Activated naive CD4-positive, alpha-beta T cell treated with anti-CD3 and anti-CD28 coated beads, Interleukin-2, amount 50 U/mL, for 24 hours (primary cell): ENCODE measurements around the gene ICA1L.

Experiments
- H3K27ac Mint-ChIP-seq: one replicate; pipeline ENCODE4 v1.8.0; 2021; ENCODE audit warnings: mild to moderate bottlenecking, mixed read lengths
- H3K27me3 Mint-ChIP-seq: one replicate; pipeline ENCODE4 v1.8.0; 2021; ENCODE audit warnings: mixed read lengths
- H3K36me3 Mint-ChIP-seq: one replicate; pipeline ENCODE4 v1.8.0; 2021; ENCODE audit warnings: mixed read lengths
- H3K4me1 Mint-ChIP-seq: one replicate; pipeline ENCODE4 v1.8.0; 2021; ENCODE audit warnings: mixed read lengths
- H3K4me3 Mint-ChIP-seq: one replicate; pipeline ENCODE4 v1.8.0; 2021; ENCODE audit warnings: mild to moderate bottlenecking, mixed read lengths
- H3K9me3 Mint-ChIP-seq: one replicate; pipeline ENCODE4 v1.8.0; 2021; ENCODE audit warnings: mixed read lengths

The ICA1L gene

GRCh38 chr2:202771741-202772460, 99.7 kb downstream of the ICA1L start:
- Mint-ChIP-seq H3K27ac (no peak overlapping the region), H3K36me3 (peaks cover 21% of the 10 kb centered on the region), H3K4me1 (peaks cover 16% of the 10 kb centered on the region), H3K27me3 (no peaks in the 10 kb centered on the region), H3K9me3 (no peaks in the 10 kb centered on the region), H3K4me3 (no peak overlapping the region)

- Mint-ChIP-seq H3K27me3 (no peaks in the 10 kb centered on the region), H3K4me1 (peaks cover 16% of the 10 kb centered on the region), H3K4me3 (no peak overlapping the region), H3K36me3 (peaks cover 21% of the 10 kb centered on the region), H3K27ac (no peak overlapping the region), H3K9me3 (no peaks in the 10 kb centered on the region)
These were observed 100.2 kb downstream of the ICA1L start for GRCh38 chr2:202771336-202771735.

GRCh38 chr2:202769201-202769600, 102.4 kb downstream of the ICA1L start:
- Mint-ChIP-seq H3K27ac (no peak overlapping the region), H3K4me3 (no peak overlapping the region), H3K4me1 (peaks cover 30% of the 10 kb centered on the region), H3K36me3 (peaks cover 17% of the 10 kb centered on the region), H3K27me3 (no peaks in the 10 kb centered on the region), H3K9me3 (no peaks in the 10 kb centered on the region)

GRCh38 chr2:202768273-202768672, 103.3 kb downstream of the ICA1L start:
- no peaks in the 10 kb centered on the region for H3K27me3 Mint-ChIP-seq
- no peaks in the 10 kb centered on the region for H3K9me3 Mint-ChIP-seq
- H3K4me3 Mint-ChIP-seq: no peak overlapping the region
- peaks cover 40% of the 10 kb centered on the region for H3K4me1 Mint-ChIP-seq
- H3K36me3 Mint-ChIP-seq: peaks cover 20% of the 10 kb centered on the region
- peak overlapping the region; percentile 48 for H3K27ac Mint-ChIP-seq

- H3K4me3 Mint-ChIP-seq: no peak overlapping the region
- H3K27me3 Mint-ChIP-seq: no peaks in the 10 kb centered on the region
- peaks cover 66% of the 10 kb centered on the region for H3K4me1 Mint-ChIP-seq
- peak overlapping the region; percentile 14 for H3K27ac Mint-ChIP-seq
- no peaks in the 10 kb centered on the region for H3K9me3 Mint-ChIP-seq
- H3K36me3 Mint-ChIP-seq: peaks cover 19% of the 10 kb centered on the region
These were observed 106.1 kb downstream of the ICA1L start for GRCh38 chr2:202765436-202765835.

GRCh38 chr2:202764991-202765390, 106.6 kb downstream of the ICA1L start:
- Mint-ChIP-seq H3K4me1 (peaks cover 68% of the 10 kb centered on the region), H3K4me3 (no peak overlapping the region), H3K27ac (peak overlapping the region; percentile 92), H3K9me3 (no peaks in the 10 kb centered on the region), H3K27me3 (no peaks in the 10 kb centered on the region), H3K36me3 (peaks cover 20% of the 10 kb centered on the region)

- Mint-ChIP-seq H3K27me3 (no peaks in the 10 kb centered on the region), H3K4me3 (peak overlapping the region; percentile 62), H3K9me3 (no peaks in the 10 kb centered on the region), H3K36me3 (peaks cover 17% of the 10 kb centered on the region), H3K27ac (peak overlapping the region; percentile 94), H3K4me1 (peaks cover 64% of the 10 kb centered on the region)
These were observed 107.7 kb downstream of the ICA1L start for GRCh38 chr2:202763916-202764315.

GRCh38 chr2:202762556-202762955, 109.0 kb downstream of the ICA1L start:
- Mint-ChIP-seq H3K4me1 (peaks cover 55% of the 10 kb centered on the region), H3K9me3 (no peaks in the 10 kb centered on the region), H3K27me3 (no peaks in the 10 kb centered on the region), H3K27ac (peak overlapping the region; percentile 94), H3K36me3 (peaks cover 17% of the 10 kb centered on the region), H3K4me3 (peak overlapping the region; percentile 58)

- Mint-ChIP-seq H3K27ac (peak overlapping the region; percentile 96), H3K27me3 (no peaks in the 10 kb centered on the region), H3K4me1 (peaks cover 55% of the 10 kb centered on the region), H3K9me3 (no peaks in the 10 kb centered on the region), H3K4me3 (no peak overlapping the region), H3K36me3 (peaks cover 14% of the 10 kb centered on the region)
These were observed 110.7 kb downstream of the ICA1L start for GRCh38 chr2:202760848-202761247.

- Mint-ChIP-seq H3K4me3 (no peak overlapping the region), H3K36me3 (peaks cover 12% of the 10 kb centered on the region), H3K4me1 (peaks cover 50% of the 10 kb centered on the region), H3K9me3 (no peaks in the 10 kb centered on the region), H3K27ac (no peak overlapping the region), H3K27me3 (no peaks in the 10 kb centered on the region)
These were observed 113.0 kb downstream of the ICA1L start for GRCh38 chr2:202758604-202759003.

- H3K4me3 Mint-ChIP-seq: no peak overlapping the region
- H3K9me3 Mint-ChIP-seq: no peaks in the 10 kb centered on the region
- peaks cover 50% of the 10 kb centered on the region for H3K4me1 Mint-ChIP-seq
- peaks cover 17% of the 10 kb centered on the region for H3K36me3 Mint-ChIP-seq
- no peaks in the 10 kb centered on the region for H3K27me3 Mint-ChIP-seq
- no peak overlapping the region for H3K27ac Mint-ChIP-seq
These were observed 113.4 kb downstream of the ICA1L start for GRCh38 chr2:202758128-202758527.

- Mint-ChIP-seq H3K27me3 (no peaks in the 10 kb centered on the region), H3K27ac (peak overlapping the region; percentile 17), H3K36me3 (peaks cover 17% of the 10 kb centered on the region), H3K4me3 (no peak overlapping the region), H3K9me3 (no peaks in the 10 kb centered on the region), H3K4me1 (peaks cover 50% of the 10 kb centered on the region)
These were observed 114.2 kb downstream of the ICA1L start for GRCh38 chr2:202757339-202757738.

- peaks cover 17% of the 10 kb centered on the region for H3K36me3 Mint-ChIP-seq
- peaks cover 50% of the 10 kb centered on the region for H3K4me1 Mint-ChIP-seq
- H3K9me3 Mint-ChIP-seq: no peaks in the 10 kb centered on the region
- H3K27ac Mint-ChIP-seq: peak overlapping the region; percentile 35
- H3K4me3 Mint-ChIP-seq: no peak overlapping the region
- H3K27me3 Mint-ChIP-seq: no peaks in the 10 kb centered on the region
These were observed 115.0 kb downstream of the ICA1L start for GRCh38 chr2:202756598-202756997.

- no peaks in the 10 kb centered on the region for H3K9me3 Mint-ChIP-seq
- peaks cover 15% of the 10 kb centered on the region for H3K36me3 Mint-ChIP-seq
- H3K4me3 Mint-ChIP-seq: no peak overlapping the region
- peaks cover 50% of the 10 kb centered on the region for H3K4me1 Mint-ChIP-seq
- H3K27ac Mint-ChIP-seq: peak overlapping the region; percentile 78
- H3K27me3 Mint-ChIP-seq: no peaks in the 10 kb centered on the region
These were observed 116.6 kb downstream of the ICA1L start for GRCh38 chr2:202754936-202755335.

GRCh38 chr2:202752071-202752470, 119.5 kb downstream of the ICA1L start:
- Mint-ChIP-seq H3K4me1 (peaks cover 78% of the 10 kb centered on the region), H3K27ac (peak overlapping the region; percentile 88), H3K9me3 (no peaks in the 10 kb centered on the region), H3K36me3 (peaks cover 22% of the 10 kb centered on the region), H3K27me3 (no peaks in the 10 kb centered on the region), H3K4me3 (no peak overlapping the region)

- no peaks in the 10 kb centered on the region for H3K27me3 Mint-ChIP-seq
- H3K4me1 Mint-ChIP-seq: peaks cover 90% of the 10 kb centered on the region
- peak overlapping the region; percentile 98 for H3K27ac Mint-ChIP-seq
- peaks cover 3% of the 10 kb centered on the region for H3K9me3 Mint-ChIP-seq
- peak overlapping the region; percentile 79 for H3K4me3 Mint-ChIP-seq
- peaks cover 28% of the 10 kb centered on the region for H3K36me3 Mint-ChIP-seq
These were observed 120.7 kb downstream of the ICA1L start for GRCh38 chr2:202750763-202751427.
